GM12875 (cell line): ENCODE measurements around the gene TECTB.

ENCODE experiments used
- H3K4me3 ChIP-seq: one replicate; pipeline ENCODE4 v1.5.1; 2011; ENCODE audit warnings: low read depth, low read length, control low read depth
- CTCF ChIP-seq: IDR thresholded peaks from 2 replicates; pipeline ENCODE4 v1.5.1; 2011; ENCODE audit warnings: low read depth, mild to moderate bottlenecking, control low read depth, inconsistent platforms, low read length, moderate library complexity, borderline replicate concordance; ENCODE audit not compliant: insufficient read depth

TECTB gene

GRCh38 chr10:112335868-112336265 is 52.7 kb downstream of the TECTB start:
- H3K4me3 ChIP-seq = no peak overlapping the region
- no peak for TF ChIP-seq CTCF

- no peak overlapping the region for H3K4me3 ChIP-seq
- TF ChIP-seq CTCF = no peak
Observed at GRCh38 chr10:112336556-112337201, 53.5 kb downstream of the TECTB start.

GRCh38 chr10:112338957-112339356 is 55.8 kb downstream of the TECTB start:
- no peak overlapping the region for H3K4me3 ChIP-seq
- TF ChIP-seq CTCF = no peak

GRCh38 chr10:112340601-112341000 is 57.4 kb downstream of the TECTB start:
- H3K4me3 ChIP-seq = no peak overlapping the region
- no peak for TF ChIP-seq CTCF

GRCh38 chr10:112343056-112343806 is 60.0 kb downstream of the TECTB start:
- no peak overlapping the region for H3K4me3 ChIP-seq
- no peak for TF ChIP-seq CTCF

GRCh38 chr10:112344261-112344660 is 61.1 kb downstream of the TECTB start:
- TF ChIP-seq CTCF = no peak
- no peak overlapping the region for H3K4me3 ChIP-seq

- no peak overlapping the region for H3K4me3 ChIP-seq
- no peak for TF ChIP-seq CTCF
Observed at GRCh38 chr10:112345202-112345601, 62.0 kb downstream of the TECTB start.
